OCI-LY1 (cell line): ENCODE results near the gene SDK2.

ENCODE experiments used
- CTCF ChIP-seq: fragments of 200-600 bp; sonication (generic), shearing (Covaris generic); IDR thresholded peaks from 2 replicates; pipeline ENCODE4 v1.5.1; 2017; ENCODE audit warnings: mild to moderate bottlenecking, antibody characterized with exemption, low read length, moderate library complexity, mixed read lengths
- EZH2 ChIP-seq: fragments of 200-600 bp; sonication (generic), shearing (Covaris generic); IDR thresholded peaks from 2 replicates; pipeline ENCODE4 v1.8.0; 2017; ENCODE audit warnings: borderline replicate concordance, mixed run types, mild to moderate bottlenecking, antibody characterized with exemption, low read length, moderate library complexity, mixed read lengths

DNA sequence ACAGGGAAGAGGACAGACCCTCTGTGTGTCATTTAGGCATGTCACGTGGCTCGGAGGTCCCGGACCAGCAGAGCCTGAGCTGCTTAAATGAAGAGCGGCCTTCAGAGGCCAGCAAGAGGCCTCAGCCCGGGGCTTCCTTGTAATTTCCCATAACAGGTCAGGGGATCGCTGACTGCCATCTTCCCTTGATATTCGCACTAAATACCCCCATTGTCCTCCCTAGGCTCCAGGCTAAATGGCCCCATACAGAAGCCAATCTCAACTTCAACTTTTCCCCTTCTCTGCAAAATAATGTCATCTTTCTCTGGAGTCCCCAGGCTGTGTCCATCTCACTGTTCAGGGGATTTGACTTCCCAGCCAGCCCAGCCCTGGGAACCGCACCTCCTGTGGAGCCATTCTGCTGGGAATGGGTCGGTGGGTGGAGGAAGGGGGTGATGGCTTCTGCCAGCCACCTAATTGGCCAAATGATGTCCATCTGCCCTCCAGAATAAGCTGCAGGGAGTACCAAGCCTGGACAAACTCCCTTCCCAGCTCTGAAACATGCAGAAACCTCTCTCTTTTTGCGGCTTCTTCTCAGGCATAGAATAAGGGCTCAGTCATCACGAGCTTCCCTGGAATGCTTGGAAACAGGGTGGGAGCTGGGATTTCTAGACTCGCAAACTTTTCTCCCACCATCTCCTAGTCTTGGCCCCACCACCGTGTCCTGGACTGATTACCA lies 129.9 kb downstream of the SDK2 start:
- no peak for TF ChIP-seq CTCF
- TF ChIP-seq EZH2: no peak
